ENCODE results near the gene WDR43. TPM values are rescaled to one million over a fixed set of nuclear protein-coding genes. Genes with fewer than 3 reads are reported as not detected.
A peak's percentile ranks its signal among the peaks of the same experiment; 100 is the strongest.

WDR43 gene
- total RNA-seq, 2 donors from 2014 or later = 66.6 to 84.3 TPM

DNA sequence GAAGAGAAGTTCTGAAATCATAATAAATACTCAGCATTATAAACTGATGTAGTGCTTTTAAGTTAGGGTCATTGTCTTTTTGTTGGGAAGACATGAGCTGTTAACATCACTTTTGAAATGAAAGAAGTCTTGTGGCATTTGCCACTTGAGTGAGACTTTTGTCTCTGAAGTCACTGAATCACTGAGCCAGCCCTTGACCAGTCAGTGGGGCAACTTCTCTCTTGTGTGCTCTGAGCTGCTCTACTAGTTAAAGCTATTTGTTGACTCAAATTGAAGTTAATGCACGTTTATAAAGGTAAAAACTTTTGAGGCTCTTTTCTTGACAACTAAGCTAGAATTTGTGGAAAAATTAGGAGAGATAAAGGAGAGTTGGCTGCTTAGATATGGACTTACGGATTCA lies 6.7 kb downstream of the WDR43 start:
- peaks cover 44% of the 10 kb centered on the region for H3K4me1 Mint-ChIP-seq
- no peak for ATAC-seq
- no peak for DNase-seq

DNA sequence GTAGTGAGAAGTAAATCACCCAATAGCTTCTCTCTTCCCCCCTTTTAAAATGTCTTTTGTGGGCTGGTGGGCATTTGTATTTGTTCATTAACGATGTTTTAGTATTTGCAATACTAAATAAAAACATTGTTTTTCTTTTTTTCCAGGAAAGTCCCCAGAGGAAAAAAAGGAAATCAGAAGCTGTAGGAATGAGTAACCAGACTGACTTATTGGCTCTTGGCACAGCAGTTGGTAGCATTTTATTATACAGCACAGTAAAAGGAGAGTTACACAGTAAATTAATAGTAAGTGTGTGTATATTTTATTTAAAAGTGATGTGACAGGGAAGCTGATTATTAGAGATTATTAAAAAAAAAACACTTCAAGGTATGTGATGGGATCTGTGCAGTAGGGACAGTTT lies 7.4 kb downstream of the WDR43 start:
- Mint-ChIP-seq H3K4me3 (no peak overlapping the region), H3K27me3 (no peaks in the 10 kb centered on the region), H3K27ac (peak overlapping the region; percentile 45), H3K36me3 (ENCODE audit: low read depth) (peaks cover 9% of the 10 kb centered on the region), H3K4me1 (peaks cover 47% of the 10 kb centered on the region)
- DNase-seq (no peak), ATAC-seq (no peak)
- no peaks in the 10 kb centered on the region for H3K9me3 ChIP-seq (ENCODE audit: control insufficient read depth, low read length, poor library complexity, severe bottlenecking)

More for the DNA sequence above, 6.7 kb downstream of the WDR43 start:
- Mint-ChIP-seq H3K27ac (peak overlapping the region; percentile 45), H3K36me3 (ENCODE audit: low read depth) (peaks cover 6% of the 10 kb centered on the region), H3K27me3 (no peaks in the 10 kb centered on the region), H3K4me3 (no peak overlapping the region)
- H3K9me3 ChIP-seq (ENCODE audit: control insufficient read depth, low read length, poor library complexity, severe bottlenecking) = no peaks in the 10 kb centered on the region

GRCh38 chr2:28902584-28902983 lies 8.1 kb downstream of the WDR43 start:
- H3K36me3 Mint-ChIP-seq (ENCODE audit: low read depth) = peaks cover 9% of the 10 kb centered on the region
- ATAC-seq (no peak), DNase-seq (no peak)
- H3K27me3 Mint-ChIP-seq = no peaks in the 10 kb centered on the region
- H3K4me3 Mint-ChIP-seq = no peak overlapping the region
- no peaks in the 10 kb centered on the region for H3K9me3 ChIP-seq (ENCODE audit: control insufficient read depth, low read length, poor library complexity, severe bottlenecking)
- peaks cover 44% of the 10 kb centered on the region for H3K4me1 Mint-ChIP-seq
- H3K27ac Mint-ChIP-seq = no peak overlapping the region

- Mint-ChIP-seq H3K27ac (peak overlapping the region; percentile 87), H3K36me3 (ENCODE audit: low read depth) (peaks cover 16% of the 10 kb centered on the region), H3K4me1 (peaks cover 34% of the 10 kb centered on the region), H3K4me3 (no peak overlapping the region), H3K27me3 (no peaks in the 10 kb centered on the region)
- no peaks in the 10 kb centered on the region for H3K9me3 ChIP-seq (ENCODE audit: control insufficient read depth, low read length, poor library complexity, severe bottlenecking)
- ATAC-seq (no peak), DNase-seq (no peak)
These were observed 9.8 kb downstream of the WDR43 start for GRCh38 chr2:28904295-28904694.

DNA sequence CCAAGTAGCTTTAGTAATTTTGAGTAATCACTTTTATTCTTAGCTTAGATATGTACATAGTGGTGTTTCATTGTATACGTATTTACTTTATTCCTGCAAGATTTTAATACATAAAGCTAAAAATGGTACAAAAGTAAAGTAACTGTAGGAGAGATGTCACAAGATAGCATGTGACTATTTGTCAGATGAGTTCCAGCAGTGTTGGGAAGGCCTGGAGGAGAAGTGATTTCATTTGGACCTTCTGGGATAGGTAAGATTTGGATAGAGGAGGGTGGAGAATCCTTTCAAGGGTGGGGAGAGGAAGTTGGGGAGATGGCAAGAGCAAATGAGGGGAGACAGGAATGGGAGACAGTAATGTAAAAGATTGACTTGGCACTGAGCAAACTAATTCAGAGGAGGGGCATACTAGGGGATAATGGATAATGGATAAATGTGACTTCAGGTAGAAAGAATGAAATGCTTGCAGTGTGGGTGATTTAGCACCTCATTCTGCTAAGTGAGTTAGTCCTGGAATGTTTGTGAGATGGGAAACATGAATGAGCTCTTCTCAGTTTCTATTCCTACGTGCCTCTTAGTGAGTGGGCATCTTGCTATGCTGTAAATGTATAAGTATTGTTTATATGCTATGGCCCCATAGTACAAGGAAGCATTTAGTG lies 10.5 kb downstream of the WDR43 start:
- DNase-seq = no peak
- peak overlapping the region; percentile 87 for H3K27ac Mint-ChIP-seq
- no peaks in the 10 kb centered on the region for H3K9me3 ChIP-seq (ENCODE audit: control insufficient read depth, low read length, poor library complexity, severe bottlenecking)
- H3K4me1 Mint-ChIP-seq = peaks cover 36% of the 10 kb centered on the region
- peaks cover 17% of the 10 kb centered on the region for H3K36me3 Mint-ChIP-seq (ENCODE audit: low read depth)
- no peaks in the 10 kb centered on the region for H3K27me3 Mint-ChIP-seq
- H3K4me3 Mint-ChIP-seq = no peak overlapping the region
- ATAC-seq = no peak

- ATAC-seq (no peak), DNase-seq (no peak)
- Mint-ChIP-seq H3K4me1 (peaks cover 33% of the 10 kb centered on the region), H3K4me3 (no peak overlapping the region), H3K27me3 (no peaks in the 10 kb centered on the region), H3K36me3 (ENCODE audit: low read depth) (peaks cover 17% of the 10 kb centered on the region), H3K27ac (peak overlapping the region; percentile 87)
- H3K9me3 ChIP-seq (ENCODE audit: control insufficient read depth, low read length, poor library complexity, severe bottlenecking) = no peaks in the 10 kb centered on the region
These were observed 11.1 kb downstream of the WDR43 start for GRCh38 chr2:28905533-28905932.

DNA sequence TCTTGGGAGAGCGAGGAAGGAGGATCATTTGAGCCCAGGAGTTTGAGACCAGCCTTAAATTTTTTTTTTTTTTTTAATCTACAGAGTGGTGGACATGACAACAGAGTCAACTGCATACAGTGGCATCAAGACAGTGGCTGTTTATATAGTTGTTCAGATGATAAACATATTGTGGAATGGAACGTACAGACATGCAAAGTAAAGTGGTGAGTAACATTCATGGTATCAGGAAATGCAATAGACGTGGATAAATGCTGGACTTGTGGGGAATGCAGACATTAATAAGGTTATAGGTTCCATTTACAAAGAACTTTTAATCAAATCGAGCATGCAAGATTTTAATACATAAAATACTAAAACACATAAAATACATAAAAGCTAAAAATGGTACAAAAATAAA lies 11.9 kb downstream of the WDR43 start:
- no peaks in the 10 kb centered on the region for H3K27me3 Mint-ChIP-seq
- H3K4me3 Mint-ChIP-seq = no peak overlapping the region
- ATAC-seq (no peak), DNase-seq (no peak)
- H3K36me3 Mint-ChIP-seq (ENCODE audit: low read depth) = peaks cover 17% of the 10 kb centered on the region
- no peaks in the 10 kb centered on the region for H3K9me3 ChIP-seq (ENCODE audit: control insufficient read depth, low read length, poor library complexity, severe bottlenecking)
- H3K27ac Mint-ChIP-seq = peak overlapping the region; percentile 43
- H3K4me1 Mint-ChIP-seq = peaks cover 28% of the 10 kb centered on the region

- DNase-seq = no peak
- Mint-ChIP-seq H3K4me3 (no peak overlapping the region), H3K36me3 (ENCODE audit: low read depth) (peaks cover 17% of the 10 kb centered on the region)
These were observed 12.4 kb downstream of the WDR43 start for GRCh38 chr2:28906821-28907220.

DNA sequence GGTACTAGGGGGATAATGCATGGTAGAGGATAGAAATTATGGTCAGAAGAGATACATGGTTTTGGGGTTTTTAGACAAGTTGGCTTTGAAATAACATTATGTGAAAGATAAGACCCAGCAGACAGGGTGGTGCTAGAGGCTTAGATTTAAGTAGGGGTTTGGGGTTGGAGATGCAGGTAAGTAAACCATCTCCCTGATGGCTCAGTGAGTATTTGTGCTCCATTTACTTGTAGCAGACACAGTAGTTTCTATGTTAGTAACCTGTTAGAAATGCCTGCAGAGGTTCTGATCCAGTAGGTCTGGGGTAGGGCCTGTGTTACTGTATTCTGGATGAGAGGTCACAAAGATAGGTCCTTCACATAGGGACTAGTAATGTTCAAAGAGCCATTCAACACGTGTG lies 13.7 kb downstream of the WDR43 start:
- Mint-ChIP-seq H3K4me1 (peaks cover 27% of the 10 kb centered on the region), H3K36me3 (ENCODE audit: low read depth) (peaks cover 18% of the 10 kb centered on the region), H3K4me3 (no peak overlapping the region), H3K27ac (no peak overlapping the region), H3K27me3 (no peaks in the 10 kb centered on the region)
- H3K9me3 ChIP-seq (ENCODE audit: control insufficient read depth, low read length, poor library complexity, severe bottlenecking) = no peaks in the 10 kb centered on the region
- no peak for DNase-seq
- no peak for ATAC-seq

More at GRCh38 chr2:28906821-28907220, 12.4 kb downstream of the WDR43 start:
- no peaks in the 10 kb centered on the region for H3K9me3 ChIP-seq (ENCODE audit: control insufficient read depth, low read length, poor library complexity, severe bottlenecking)
- H3K27me3 Mint-ChIP-seq = no peaks in the 10 kb centered on the region
- H3K27ac Mint-ChIP-seq = peak overlapping the region; percentile 43
- peaks cover 27% of the 10 kb centered on the region for H3K4me1 Mint-ChIP-seq
- no peak for ATAC-seq

DNA sequence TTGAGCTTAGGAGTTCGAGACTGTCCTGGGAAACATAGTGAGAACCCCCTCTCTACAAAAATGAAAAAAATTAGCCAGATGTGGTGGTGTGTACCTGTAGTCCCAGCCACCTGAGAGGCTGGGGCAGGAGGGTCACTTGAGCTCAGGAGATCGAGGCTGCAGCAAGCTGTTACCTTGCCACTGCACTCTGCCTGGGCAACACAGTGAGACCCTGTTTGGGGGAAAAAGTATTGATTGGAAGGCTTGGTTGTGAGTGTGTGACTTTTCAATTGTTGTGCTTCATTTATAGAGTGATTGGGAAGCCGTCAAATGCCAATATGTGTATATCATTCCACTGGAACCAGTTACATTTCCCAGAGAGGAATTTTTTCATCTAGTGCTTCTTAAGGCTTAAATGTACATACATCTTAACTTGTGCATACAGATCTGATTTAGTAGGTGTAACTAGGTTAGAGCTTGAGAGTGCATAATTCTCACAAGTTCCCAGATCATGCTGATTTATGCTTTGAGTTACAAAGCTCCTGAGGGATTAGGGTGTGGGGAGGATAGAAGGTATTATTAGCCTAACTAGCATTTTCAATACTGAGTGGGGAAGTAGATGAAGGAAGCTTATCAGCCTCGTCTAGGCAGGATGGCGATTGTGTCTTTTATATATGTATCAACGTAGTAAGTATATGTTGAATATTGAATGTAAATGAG lies 15.3 kb downstream of the WDR43 start:
- H3K4me1 Mint-ChIP-seq = peaks cover 23% of the 10 kb centered on the region
- peaks cover 19% of the 10 kb centered on the region for H3K36me3 Mint-ChIP-seq (ENCODE audit: low read depth)
- no peak overlapping the region for H3K27ac Mint-ChIP-seq
- no peaks in the 10 kb centered on the region for H3K9me3 ChIP-seq (ENCODE audit: control insufficient read depth, low read length, poor library complexity, severe bottlenecking)
- H3K27me3 Mint-ChIP-seq = no peaks in the 10 kb centered on the region
- DNase-seq (no peak), ATAC-seq (no peak)
- no peak overlapping the region for H3K4me3 Mint-ChIP-seq

- ATAC-seq (no peak), DNase-seq (no peak)
- no peaks in the 10 kb centered on the region for H3K27me3 Mint-ChIP-seq
- H3K27ac Mint-ChIP-seq = no peak overlapping the region
- no peaks in the 10 kb centered on the region for H3K9me3 ChIP-seq (ENCODE audit: control insufficient read depth, low read length, poor library complexity, severe bottlenecking)
- H3K4me1 Mint-ChIP-seq = peaks cover 15% of the 10 kb centered on the region
- no peak overlapping the region for H3K4me3 Mint-ChIP-seq
- peaks cover 8% of the 10 kb centered on the region for H3K36me3 Mint-ChIP-seq (ENCODE audit: low read depth)
These were observed 21.5 kb downstream of the WDR43 start for GRCh38 chr2:28915939-28916338.

- Mint-ChIP-seq H3K27me3 (no peaks in the 10 kb centered on the region), H3K36me3 (ENCODE audit: low read depth) (peaks cover 22% of the 10 kb centered on the region), H3K4me1 (peaks cover 10% of the 10 kb centered on the region), H3K4me3 (no peak overlapping the region), H3K27ac (peak overlapping the region; percentile 16)
- DNase-seq = no peak
- H3K9me3 ChIP-seq (ENCODE audit: control insufficient read depth, low read length, poor library complexity, severe bottlenecking) = no peaks in the 10 kb centered on the region
- ATAC-seq = no peak
These were observed 32.4 kb downstream of the WDR43 start for GRCh38 chr2:28926847-28927246.

DNA sequence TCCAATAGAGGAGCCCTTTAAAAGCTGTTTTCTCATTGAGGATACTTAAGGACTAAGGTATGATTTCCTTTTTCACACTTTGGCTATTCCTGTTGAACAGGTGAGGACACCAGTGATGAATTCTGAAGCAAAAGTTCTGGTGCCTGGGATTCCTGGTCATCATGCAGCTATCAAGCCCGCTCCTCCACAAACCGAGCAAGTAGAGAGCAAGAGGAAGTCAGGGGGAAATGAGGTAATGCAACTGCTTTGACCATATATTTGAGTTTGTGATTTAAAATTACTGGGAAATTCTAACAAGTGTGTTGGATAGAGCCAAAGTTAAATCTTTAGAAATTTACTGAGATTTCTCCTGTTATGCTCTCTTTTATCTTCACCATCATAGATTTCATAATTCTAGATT lies 33.0 kb downstream of the WDR43 start:
- Mint-ChIP-seq H3K4me3 (no peak overlapping the region), H3K27ac (no peak overlapping the region), H3K27me3 (no peaks in the 10 kb centered on the region), H3K4me1 (peaks cover 10% of the 10 kb centered on the region), H3K36me3 (ENCODE audit: low read depth) (peaks cover 22% of the 10 kb centered on the region)
- DNase-seq (no peak), ATAC-seq (no peak)
- H3K9me3 ChIP-seq (ENCODE audit: control insufficient read depth, low read length, poor library complexity, severe bottlenecking) = no peaks in the 10 kb centered on the region

GRCh38 chr2:28927878-28928277 lies 33.4 kb downstream of the WDR43 start:
- H3K36me3 Mint-ChIP-seq (ENCODE audit: low read depth) = peaks cover 22% of the 10 kb centered on the region
- H3K4me1 Mint-ChIP-seq = peaks cover 9% of the 10 kb centered on the region
- H3K4me3 Mint-ChIP-seq = no peak overlapping the region
- H3K27ac Mint-ChIP-seq = no peak overlapping the region
- DNase-seq (no peak), ATAC-seq (no peak)
- no peaks in the 10 kb centered on the region for H3K27me3 Mint-ChIP-seq
- H3K9me3 ChIP-seq (ENCODE audit: control insufficient read depth, low read length, poor library complexity, severe bottlenecking) = no peaks in the 10 kb centered on the region
